Esophagus squamous epithelium (tissue), 4 donors: ENCODE measurements around the gene TOR1A.

Experiments used
- CTCF ChIP-seq, 6 experiments: fragments of 450-650 bp in 4 of 6; fragments of 200-600 bp in 2 of 6; sonication (generic) in 2 of 6; IDR thresholded peaks; one replicate each; pipeline ENCODE4 v1.5.1; 2016 to 2019; ENCODE audit warnings: antibody characterized with exemption in 6 of 6, mild to moderate bottlenecking in 4 of 6, moderate library complexity in 4 of 6
- POLR2A ChIP-seq, 4 donors: fragments of 450-650 bp; IDR thresholded peaks; one replicate each; pipeline ENCODE4 v1.6.1; 2017; ENCODE audit warnings: antibody characterized with exemption in 4 of 4, mild to moderate bottlenecking in 4 of 4, moderate library complexity in 3 of 4

- TF ChIP-seq CTCF (IDR thresholded peaks at IDR 0.05), result no peak
- no peak for TF ChIP-seq POLR2A (IDR thresholded peaks at IDR 0.05)
Measured at GRCh38 chr9:129774791-129775447, 49.0 kb downstream of the TOR1A start.
